Putamen (tissue), 1 donor: Measurements from ENCODE around the gene SGMS1.
"Not testable (repeated sequence)": the region's sequence is repeated elsewhere in the genome, so short reads cannot be mapped to it uniquely, and the experiment has no call there.

ENCODE experiments used
- DNase-seq: peaks from one replicate; pipeline ENCODE4 v3.0.0-alpha.2; 2016; ENCODE audit warnings: low spot score

The SGMS1 gene

GRCh38 chr10:50309342-50309741 lies 314.4 kb downstream of the SGMS1 start:
- no peak for DNase-seq

GRCh38 chr10:50304660-50305059 lies 319.1 kb downstream of the SGMS1 start:
- DNase-seq, result no peak

GRCh38 chr10:50299948-50300669 lies 323.6 kb downstream of the SGMS1 start:
- no peak for DNase-seq

- DNase-seq, result no peak
Measured at GRCh38 chr10:50295367-50295766, 328.4 kb downstream of the SGMS1 start.

GRCh38 chr10:50294582-50294981 lies 329.2 kb downstream of the SGMS1 start:
- no peak for DNase-seq

- DNase-seq, result no peak
Measured at GRCh38 chr10:50293513-50294313, 330.0 kb downstream of the SGMS1 start.

GRCh38 chr10:50291261-50291850 lies 332.4 kb downstream of the SGMS1 start:
- DNase-seq, result no peak

GRCh38 chr10:50289196-50289595 lies 334.6 kb downstream of the SGMS1 start:
- no peak for DNase-seq

- no peak for DNase-seq
Measured at GRCh38 chr10:50286996-50287803, 336.6 kb downstream of the SGMS1 start.

GRCh38 chr10:50286517-50286916 lies 337.2 kb downstream of the SGMS1 start:
- DNase-seq, result peak; percentile 25

- DNase-seq, result no peak
Measured at GRCh38 chr10:50281967-50282522, 341.7 kb downstream of the SGMS1 start.

GRCh38 chr10:50281210-50281966 lies 342.4 kb downstream of the SGMS1 start:
- DNase-seq, result no peak

- no peak for DNase-seq
Measured at GRCh38 chr10:50280049-50280841, 343.5 kb downstream of the SGMS1 start.

- DNase-seq, result no peak
Measured at GRCh38 chr10:50279489-50279888, 344.3 kb downstream of the SGMS1 start.

- peak; percentile 28 for DNase-seq
Measured at GRCh38 chr10:50275650-50276235, 348.0 kb downstream of the SGMS1 start.

GRCh38 chr10:50272531-50272930 lies 351.2 kb downstream of the SGMS1 start:
- DNase-seq, result no peak

- no peak for DNase-seq
Measured at GRCh38 chr10:50271564-50272250, 352.0 kb downstream of the SGMS1 start.

- DNase-seq, result not testable (repeated sequence)
Measured at GRCh38 chr10:50267877-50268276, 355.9 kb downstream of the SGMS1 start.

GRCh38 chr10:50262625-50263024 lies 361.1 kb downstream of the SGMS1 start:
- not testable (repeated sequence) for DNase-seq
